Measurements from ENCODE around the gene OR8A1. TPM values are rescaled to one million over a fixed set of nuclear protein-coding genes. Genes with fewer than 3 reads are reported as not detected.

The OR8A1 gene
- total RNA-seq, 6 experiments from 2014 or later: not detected

- H3K4me3 Mint-ChIP-seq: no peak overlapping the region
- H3K36me3 Mint-ChIP-seq (ENCODE audit: low read depth): no peaks in the 10 kb centered on the region
- H3K27me3 Mint-ChIP-seq (ENCODE audit: insufficient read depth): peaks cover 15% of the 10 kb centered on the region
- TF ChIP-seq CTCF (IDR thresholded peaks at IDR 0.05): no peak
- DNase-seq: no peak
- H3K27ac Mint-ChIP-seq: no peak overlapping the region
- no peaks in the 10 kb centered on the region for H3K9me3 Mint-ChIP-seq
- H3K4me1 Mint-ChIP-seq (ENCODE audit: low read depth): no peaks in the 10 kb centered on the region
Observed at GRCh38 chr11:124591430-124591829, 21.6 kb downstream of the OR8A1 start.

GRCh38 chr11:124592627-124593026 is 22.8 kb downstream of the OR8A1 start:
- Mint-ChIP-seq H3K4me3 (no peak overlapping the region), H3K9me3 (no peaks in the 10 kb centered on the region), H3K4me1 (ENCODE audit: low read depth) (no peaks in the 10 kb centered on the region), H3K36me3 (ENCODE audit: low read depth) (no peaks in the 10 kb centered on the region), H3K27me3 (ENCODE audit: insufficient read depth) (peaks cover 21% of the 10 kb centered on the region), H3K27ac (no peak overlapping the region)
- DNase-seq: no peak
- TF ChIP-seq CTCF (IDR thresholded peaks at IDR 0.05): no peak

- peaks cover 20% of the 10 kb centered on the region for H3K27me3 Mint-ChIP-seq (ENCODE audit: insufficient read depth)
- TF ChIP-seq CTCF (IDR thresholded peaks at IDR 0.05): no peak
- H3K9me3 Mint-ChIP-seq: no peaks in the 10 kb centered on the region
- H3K4me3 Mint-ChIP-seq: no peak overlapping the region
- no peak overlapping the region for H3K27ac Mint-ChIP-seq
- H3K36me3 Mint-ChIP-seq (ENCODE audit: low read depth): no peaks in the 10 kb centered on the region
- DNase-seq: no peak
- H3K4me1 Mint-ChIP-seq (ENCODE audit: low read depth): no peaks in the 10 kb centered on the region
Observed at GRCh38 chr11:124595302-124595701, 25.5 kb downstream of the OR8A1 start.

- no peak overlapping the region for H3K27ac Mint-ChIP-seq
- no peak for DNase-seq
- H3K4me3 Mint-ChIP-seq: no peak overlapping the region
- H3K9me3 Mint-ChIP-seq: no peaks in the 10 kb centered on the region
- no peaks in the 10 kb centered on the region for H3K36me3 Mint-ChIP-seq (ENCODE audit: low read depth)
- TF ChIP-seq CTCF (IDR thresholded peaks at IDR 0.05): no peak
- peaks cover 22% of the 10 kb centered on the region for H3K4me1 Mint-ChIP-seq (ENCODE audit: low read depth)
- peaks cover 14% of the 10 kb centered on the region for H3K27me3 Mint-ChIP-seq (ENCODE audit: insufficient read depth)
Observed at GRCh38 chr11:124597626-124598025, 27.8 kb downstream of the OR8A1 start.

- Mint-ChIP-seq H3K9me3 (no peaks in the 10 kb centered on the region), H3K27ac (no peak overlapping the region), H3K27me3 (ENCODE audit: insufficient read depth) (peaks cover 11% of the 10 kb centered on the region), H3K4me3 (no peak overlapping the region), H3K4me1 (ENCODE audit: low read depth) (peaks cover 28% of the 10 kb centered on the region), H3K36me3 (ENCODE audit: low read depth) (no peaks in the 10 kb centered on the region)
- TF ChIP-seq CTCF (IDR thresholded peaks at IDR 0.05): no peak
- no peak for DNase-seq
Observed at GRCh38 chr11:124600621-124601320, 31.0 kb downstream of the OR8A1 start.

All from HFFc6 (cell line).